WTC11 (cell line): ENCODE data around the gene STOM. TPM values are rescaled to one million over a fixed set of nuclear protein-coding genes. Genes with fewer than 3 reads are reported as not detected.

Experiments
- ATAC-seq: fragments of 200-7000 bp; cut with Tn5 transposase; 2 replicates; pipeline ENCODE4 v1.10.0; 2021; ENCODE audit warnings: mild to moderate bottlenecking, moderate library complexity
- CTCF ChIA-PET: fragments of 300-600 bp; sonication (Branson Sonifier 250); formaldehyde crosslinking; loops from one replicate; lab custom pipeline; 2021; ENCODE audit warnings: antibody characterized with exemption; lab: Charles Lee
- POLR2A ChIA-PET: fragments of 350-600 bp; sonication (Branson Sonifier 250); formaldehyde crosslinking; loops from one replicate; lab custom pipeline; 2021; ENCODE audit warnings: antibody characterized with exemption; lab: Charles Lee
- DNase-seq: peaks from one replicate; pipeline ENCODE4 v3.0.0; 2021; ENCODE audit warnings: low spot score
- H3K27ac Mint-ChIP-seq: 2 replicates; pipeline ENCODE4 v1.8.0; 2021; ENCODE audit warnings: mixed read lengths
- H3K27me3 Mint-ChIP-seq: 2 replicates; pipeline ENCODE4 v1.8.0; 2021; ENCODE audit warnings: low read depth, mild to moderate bottlenecking, moderate library complexity, mixed read lengths
- H3K36me3 Mint-ChIP-seq: 2 replicates; pipeline ENCODE4 v1.8.0; 2021; ENCODE audit warnings: mixed read lengths
- H3K4me1 Mint-ChIP-seq: 2 replicates; pipeline ENCODE4 v1.8.0; 2022; ENCODE audit warnings: mixed read lengths
- H3K4me3 Mint-ChIP-seq: 2 replicates; pipeline ENCODE4 v1.8.0; 2021; ENCODE audit warnings: mild to moderate bottlenecking, moderate library complexity, mixed read lengths
- H3K9me3 Mint-ChIP-seq: 2 replicates; pipeline ENCODE4 v1.8.0; 2021; ENCODE audit warnings: mixed read lengths
- ATF3 ChIP-seq: sonication (generic); formaldehyde crosslinking; conservative IDR thresholded peaks from 2 replicates; pipeline ENCODE4 v1.8.1; 2022; ENCODE audit warnings: mild to moderate bottlenecking, missing genetic modification reagents
- CREB1 ChIP-seq: sonication (generic); formaldehyde crosslinking; IDR thresholded peaks from 2 replicates; pipeline ENCODE4 v1.8.0; 2023; ENCODE audit warnings: mild to moderate bottlenecking, missing genetic modification reagents
- E2F1 ChIP-seq: sonication (generic); formaldehyde crosslinking; IDR thresholded peaks from 2 replicates; pipeline ENCODE4 v1.8.0; 2022; ENCODE audit warnings: mild to moderate bottlenecking, missing genetic modification reagents
- GABPB1 ChIP-seq: sonication (generic); formaldehyde crosslinking; IDR thresholded peaks from 2 replicates; pipeline ENCODE4 v1.8.1; 2023; ENCODE audit warnings: mild to moderate bottlenecking, missing genetic modification reagents
- HMGXB4 ChIP-seq: sonication (generic); formaldehyde crosslinking; IDR thresholded peaks from 2 replicates; pipeline ENCODE4 v1.8.1; 2023; ENCODE audit warnings: mild to moderate bottlenecking, moderate library complexity, missing genetic modification reagents
- JAZF1 ChIP-seq: fragments of 250-450 bp; sonication (Bioruptor Pico); IDR thresholded peaks from 2 replicates; pipeline ENCODE4 v1.9.0; 2021; ENCODE audit warnings: moderate library complexity, mild to moderate bottlenecking, inconsistent platforms
- KAT7 ChIP-seq: sonication (generic); formaldehyde crosslinking; IDR thresholded peaks from 2 replicates; pipeline ENCODE4 v1.8.1; 2023; ENCODE audit warnings: missing genetic modification reagents, mild to moderate bottlenecking, borderline replicate concordance
- NFYB ChIP-seq: sonication (generic); formaldehyde crosslinking; conservative IDR thresholded peaks from 2 replicates; pipeline ENCODE4 v1.8.0; 2022; ENCODE audit warnings: low read depth, missing genetic modification reagents
- NR3C1 ChIP-seq: sonication (generic); formaldehyde crosslinking; conservative IDR thresholded peaks from 2 replicates; pipeline ENCODE4 v1.8.1; 2023; ENCODE audit warnings: low read depth, mild to moderate bottlenecking, missing genetic modification reagents
- SMAD3 ChIP-seq: sonication (generic); formaldehyde crosslinking; IDR thresholded peaks from 2 replicates; pipeline ENCODE4 v1.8.0; 2022; ENCODE audit warnings: missing genetic modification reagents, mild to moderate bottlenecking, borderline replicate concordance
- TCF7 ChIP-seq: sonication (generic); formaldehyde crosslinking; IDR thresholded peaks from 2 replicates; pipeline ENCODE4 v1.8.0; 2022; ENCODE audit warnings: mild to moderate bottlenecking, low read depth, missing genetic modification reagents, moderate library complexity
- TP53 ChIP-seq: sonication (generic); formaldehyde crosslinking; IDR thresholded peaks from 2 replicates; pipeline ENCODE4 v1.8.1; 2023; ENCODE audit warnings: mild to moderate bottlenecking, missing genetic modification reagents
- ZNF219 ChIP-seq: sonication (generic); formaldehyde crosslinking; IDR thresholded peaks from 2 replicates; pipeline ENCODE4 v1.8.0; 2023; ENCODE audit warnings: missing genetic modification reagents, mild to moderate bottlenecking, borderline replicate concordance
- ZNF263 ChIP-seq: sonication (generic); formaldehyde crosslinking; IDR thresholded peaks from 2 replicates; pipeline ENCODE4 v1.8.1; 2022; ENCODE audit warnings: low read depth, mild to moderate bottlenecking, moderate library complexity, missing genetic modification reagents
- ZNF512 ChIP-seq: sonication (generic); formaldehyde crosslinking; IDR thresholded peaks from 2 replicates; pipeline ENCODE4 v1.8.1; 2022; ENCODE audit warnings: missing genetic modification reagents, borderline replicate concordance
- ZNF532 ChIP-seq: fragments of 250-450 bp; sonication (Bioruptor Pico); IDR thresholded peaks from 2 replicates; pipeline ENCODE4 v1.9.0; 2021; ENCODE audit warnings: mild to moderate bottlenecking, borderline replicate concordance
- ZNF671 ChIP-seq: fragments of 250-450 bp; sonication (Bioruptor Pico); IDR thresholded peaks from 2 replicates; pipeline ENCODE4 v1.8.0; 2021; ENCODE audit warnings: mild to moderate bottlenecking
- total RNA-seq: library from RNA; stranded (reverse); gene quantifications from 3 replicates; pipeline ENCODE4 v1.2.3, GENCODE V29; 2021

STOM gene
- total RNA-seq, 1 experiment from 2014 or later, result 32.9 TPM

GRCh38 chr9:121368138-121368522 lies 1.9 kb downstream of the STOM start:
- TF ChIP-seq HMGXB4 (CRISPR knock-in tag) (no peak), KAT7 (CRISPR knock-in tag) (no peak), ATF3 (no peak), NR3C1 (CRISPR knock-in tag) (no peak), SMAD3 (CRISPR knock-in tag) (no peak), CREB1 (CRISPR knock-in tag) (no peak), TCF7 (CRISPR knock-in tag) (no peak), ZNF671 (CRISPR knock-in tag) (no peak), ZNF263 (CRISPR knock-in tag) (no peak), GABPB1 (CRISPR knock-in tag) (no peak)

GRCh38 chr9:121367306-121368137 lies 2.5 kb downstream of the STOM start:
- ChIA-PET CTCF (no interaction called here), POLR2A (no interaction called here)
- peaks cover 37% of the 10 kb centered on the region for H3K4me1 Mint-ChIP-seq
- DNase-seq (no peak), ATAC-seq (no peak)
- peaks cover 5% of the 10 kb centered on the region for H3K9me3 Mint-ChIP-seq
- peaks cover 7% of the 10 kb centered on the region for H3K36me3 Mint-ChIP-seq
- H3K27me3 Mint-ChIP-seq, result peaks cover 35% of the 10 kb centered on the region
- H3K27ac Mint-ChIP-seq, result peak overlapping the region; percentile 77
- peak overlapping the region; percentile 75 for H3K4me3 Mint-ChIP-seq
- TF ChIP-seq TP53, result no peak
- TF ChIP-seq ZNF219 (CRISPR knock-in tag), result no peak
- TF ChIP-seq E2F1 (CRISPR knock-in tag), result no peak
- no peak for TF ChIP-seq ZNF512 (CRISPR knock-in tag)
- no peak for TF ChIP-seq JAZF1 (CRISPR knock-in tag)
- TF ChIP-seq NFYB (CRISPR knock-in tag), result no peak
- TF ChIP-seq ZNF532, result no peak

More at GRCh38 chr9:121368138-121368522, 1.9 kb downstream of the STOM start:
- Mint-ChIP-seq H3K27me3 (peaks cover 35% of the 10 kb centered on the region), H3K27ac (peak overlapping the region; percentile 77), H3K4me1 (peaks cover 38% of the 10 kb centered on the region), H3K9me3 (peaks cover 5% of the 10 kb centered on the region), H3K4me3 (peak overlapping the region; percentile 75), H3K36me3 (peaks cover 7% of the 10 kb centered on the region)
- no peak for DNase-seq
- ChIA-PET POLR2A (no interaction called here), CTCF (no interaction called here)
- no peak for ATAC-seq
